ENCODE results near the gene ELMOD3. TPM values are rescaled to one million over a fixed set of nuclear protein-coding genes. Genes with fewer than 3 reads are reported as not detected.
"Not testable (repeated sequence)": the region's sequence is repeated elsewhere in the genome, so short reads cannot be mapped to it uniquely, and the experiment has no call there.

Gene ELMOD3
- total RNA-seq, 1 donor from 2014 or later: 19.6 TPM

DNA sequence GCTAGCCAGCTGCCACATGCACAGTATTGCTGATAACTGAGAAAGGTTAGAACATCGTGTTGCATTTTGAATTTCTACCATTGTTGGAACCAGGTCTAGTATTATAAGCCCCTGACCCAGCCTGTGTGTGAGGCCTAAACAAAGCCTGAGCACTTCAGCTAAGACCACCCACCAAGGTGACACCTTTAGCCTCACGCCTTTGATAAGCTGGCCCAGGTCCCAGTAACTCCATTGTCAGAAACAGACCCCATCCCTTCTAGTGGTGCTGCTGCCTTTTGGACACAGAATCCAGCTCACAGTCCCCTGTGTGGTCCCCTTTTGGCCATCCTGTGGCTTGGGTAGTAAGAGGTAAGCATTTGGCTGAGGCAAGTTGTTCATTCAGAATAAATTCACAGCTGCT lies 1.6 kb downstream of the ELMOD3 start:
- intact Hi-C loops (cut with DNase I): no loop called here
- TF ChIP-seq, protein P1, sequence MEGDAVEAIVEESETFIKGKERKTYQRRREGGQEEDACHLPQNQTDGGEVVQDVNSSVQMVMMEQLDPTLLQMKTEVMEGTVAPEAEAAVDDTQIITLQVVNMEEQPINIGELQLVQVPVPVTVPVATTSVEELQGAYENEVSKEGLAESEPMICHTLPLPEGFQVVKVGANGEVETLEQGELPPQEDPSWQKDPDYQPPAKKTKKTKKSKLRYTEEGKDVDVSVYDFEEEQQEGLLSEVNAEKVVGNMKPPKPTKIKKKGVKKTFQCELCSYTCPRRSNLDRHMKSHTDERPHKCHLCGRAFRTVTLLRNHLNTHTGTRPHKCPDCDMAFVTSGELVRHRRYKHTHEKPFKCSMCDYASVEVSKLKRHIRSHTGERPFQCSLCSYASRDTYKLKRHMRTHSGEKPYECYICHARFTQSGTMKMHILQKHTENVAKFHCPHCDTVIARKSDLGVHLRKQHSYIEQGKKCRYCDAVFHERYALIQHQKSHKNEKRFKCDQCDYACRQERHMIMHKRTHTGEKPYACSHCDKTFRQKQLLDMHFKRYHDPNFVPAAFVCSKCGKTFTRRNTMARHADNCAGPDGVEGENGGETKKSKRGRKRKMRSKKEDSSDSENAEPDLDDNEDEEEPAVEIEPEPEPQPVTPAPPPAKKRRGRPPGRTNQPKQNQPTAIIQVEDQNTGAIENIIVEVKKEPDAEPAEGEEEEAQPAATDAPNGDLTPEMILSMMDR (IDR thresholded peaks at IDR 0.05): no peak
- Histone ChIP-seq H3K36me3 (peaks cover 39% of the 10 kb centered on the region), H3K27me3 (ENCODE audit: low read depth) (no peaks in the 10 kb centered on the region), H3K4me1 (peaks cover 25% of the 10 kb centered on the region), H3K9me3 (no peaks in the 10 kb centered on the region), H3K4me3 (no peak overlapping the region), H3K27ac (no peak overlapping the region)
- DNase-seq (no peak), ATAC-seq (no peak)

DNA sequence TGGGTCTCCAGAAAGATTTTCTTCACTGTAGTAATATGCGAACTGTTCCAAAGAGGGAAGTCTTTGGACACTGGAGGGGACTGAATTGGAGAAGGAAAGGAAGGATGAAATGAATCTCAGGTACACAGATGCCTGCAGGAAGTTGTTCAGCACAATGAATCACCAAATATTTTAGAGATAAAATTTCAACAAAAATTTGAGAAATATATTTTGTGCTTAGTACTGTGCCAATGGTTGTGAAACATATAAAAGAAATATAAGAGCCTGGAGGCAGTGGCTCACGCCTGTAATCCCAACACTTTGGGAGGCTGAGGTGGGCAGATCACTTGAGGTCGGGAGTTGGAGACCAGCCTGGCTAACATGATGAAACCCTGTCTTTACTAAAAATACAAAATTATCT lies 3.2 kb downstream of the ELMOD3 start:
- Histone ChIP-seq H3K36me3 (peaks cover 48% of the 10 kb centered on the region), H3K27me3 (ENCODE audit: low read depth) (no peaks in the 10 kb centered on the region), H3K9me3 (no peaks in the 10 kb centered on the region), H3K4me3 (no peak overlapping the region), H3K27ac (no peak overlapping the region), H3K4me1 (peaks cover 21% of the 10 kb centered on the region)
- TF ChIP-seq, protein P1 (IDR thresholded peaks at IDR 0.05): no peak
- DNase-seq: no peak
- no peak for ATAC-seq
- intact Hi-C loops (cut with DNase I): no loop called here

DNA sequence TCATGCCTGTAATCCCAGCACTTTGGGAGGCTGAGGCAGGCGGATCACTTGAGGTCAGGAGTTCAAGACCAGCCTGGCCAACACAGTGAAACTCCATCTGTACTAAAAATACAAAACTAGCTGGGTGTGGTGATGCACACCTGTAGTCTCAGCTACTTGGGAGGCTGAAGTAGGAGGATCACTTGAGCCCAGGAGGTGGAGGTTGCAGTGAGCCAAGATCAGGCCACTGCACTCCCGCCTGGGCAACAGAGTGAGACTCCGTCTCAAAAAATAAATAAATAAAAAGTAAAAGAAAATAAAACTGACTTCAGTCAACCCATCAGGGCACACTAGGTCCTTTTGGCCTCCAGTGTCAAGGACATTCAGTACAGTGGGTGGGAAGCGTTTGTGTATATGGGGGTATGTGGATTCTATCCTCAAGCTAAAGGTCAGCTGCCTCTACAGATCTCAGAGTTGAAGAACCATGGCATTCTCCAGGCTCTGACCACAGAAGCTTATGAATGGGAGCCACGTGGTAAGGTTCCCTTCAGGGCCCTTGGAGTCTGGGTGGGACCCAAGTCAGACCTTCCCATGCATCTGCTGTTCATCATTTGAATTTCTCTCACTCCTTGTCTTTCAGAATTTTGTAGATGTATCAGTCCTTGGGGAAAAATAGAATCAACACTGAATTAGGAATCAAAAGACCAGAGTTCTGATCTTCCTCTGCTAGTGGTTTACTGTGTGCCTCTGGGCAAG lies 8.3 kb downstream of the ELMOD3 start:
- H3K4me3 ChIP-seq; DNase-seq; H3K9me3 ChIP-seq; intact Hi-C loops (cut with DNase I); H3K27me3 ChIP-seq (ENCODE audit: low read depth); ATAC-seq; H3K4me1 ChIP-seq; H3K27ac ChIP-seq: not testable (repeated sequence)
- H3K36me3 ChIP-seq: peaks cover 52% of the 10 kb centered on the region

DNA sequence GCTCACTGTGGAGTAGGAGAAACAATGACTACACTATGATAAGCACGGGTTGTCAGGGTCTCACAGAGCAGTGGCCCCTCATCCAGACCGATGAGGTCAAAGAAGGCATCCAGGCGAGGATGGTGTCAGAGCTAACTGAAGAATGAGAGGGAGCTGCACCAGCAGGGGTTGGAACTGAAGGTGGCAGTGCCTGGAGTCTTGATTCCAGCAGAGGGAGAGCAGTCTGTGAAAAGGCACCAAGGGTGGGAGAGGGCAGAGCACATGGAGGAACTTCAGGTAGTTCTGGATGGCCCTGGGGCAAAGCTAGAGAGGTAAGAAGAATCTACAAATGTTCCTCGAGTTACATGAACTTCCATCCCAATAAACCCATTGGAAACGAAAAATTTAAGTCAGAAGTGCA lies 12.6 kb downstream of the ELMOD3 start:
- no peak for ATAC-seq
- intact Hi-C loops (cut with DNase I): no loop called here
- Histone ChIP-seq H3K27me3 (ENCODE audit: low read depth) (no peaks in the 10 kb centered on the region), H3K36me3 (peaks cover 49% of the 10 kb centered on the region), H3K4me3 (no peak overlapping the region), H3K9me3 (no peaks in the 10 kb centered on the region), H3K27ac (no peak overlapping the region), H3K4me1 (no peaks in the 10 kb centered on the region)
- no peak for DNase-seq
- TF ChIP-seq, protein P1 (IDR thresholded peaks at IDR 0.05): no peak

DNA sequence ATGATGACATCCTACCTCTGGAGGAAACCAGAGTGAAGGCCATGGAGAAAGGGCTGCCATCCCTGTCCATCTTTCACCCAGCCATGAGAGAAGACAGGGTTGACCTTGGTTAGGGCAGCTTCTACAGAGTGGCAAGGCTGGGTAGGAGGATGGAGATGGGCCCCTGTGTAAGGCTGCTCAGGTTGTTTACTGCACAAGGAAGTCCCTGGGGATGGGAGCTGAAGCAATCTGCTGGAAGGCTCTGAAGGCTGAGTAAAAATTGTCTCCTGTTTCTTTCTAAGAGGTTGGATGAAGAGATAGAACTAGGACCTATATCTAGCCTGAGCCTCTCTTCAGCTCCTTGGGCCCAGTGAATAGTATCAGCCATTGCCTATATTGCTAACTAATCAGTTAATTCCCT lies 14.4 kb downstream of the ELMOD3 start:
- H3K27ac ChIP-seq: no peak overlapping the region
- ATAC-seq: no peak

DNA sequence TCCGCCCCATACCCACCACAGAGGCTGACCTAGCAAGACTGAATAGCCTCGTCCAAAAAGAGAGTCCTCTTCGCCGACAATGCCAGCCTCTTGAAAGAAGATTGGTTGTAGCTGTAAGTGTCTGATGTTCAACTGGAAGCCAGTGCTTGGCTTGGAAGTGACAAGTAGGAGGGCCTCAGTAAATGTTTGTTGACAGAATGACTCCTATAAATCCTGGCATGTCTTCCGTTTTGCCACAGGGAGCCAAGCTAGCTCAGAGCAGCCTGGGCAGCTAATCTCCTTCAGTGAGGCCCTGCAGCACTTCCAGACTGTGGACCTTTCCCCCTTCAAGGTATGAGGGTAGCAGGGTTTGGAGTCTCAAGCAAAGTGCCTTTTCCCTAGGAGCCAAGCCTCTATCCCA lies 14.9 kb downstream of the ELMOD3 start:
- Histone ChIP-seq H3K36me3 (peaks cover 44% of the 10 kb centered on the region), H3K27ac (no peak overlapping the region), H3K9me3 (no peaks in the 10 kb centered on the region), H3K4me1 (no peaks in the 10 kb centered on the region), H3K4me3 (no peak overlapping the region), H3K27me3 (ENCODE audit: low read depth) (no peaks in the 10 kb centered on the region)
- TF ChIP-seq, protein P1 (IDR thresholded peaks at IDR 0.05): no peak
- intact Hi-C loops (cut with DNase I): no loop called here
- ATAC-seq: no peak
- no peak for DNase-seq

More for the DNA sequence above, 14.4 kb downstream of the ELMOD3 start:
- H3K4me1 ChIP-seq: no peaks in the 10 kb centered on the region
- no peaks in the 10 kb centered on the region for H3K27me3 ChIP-seq (ENCODE audit: low read depth)
- no peaks in the 10 kb centered on the region for H3K9me3 ChIP-seq
- H3K36me3 ChIP-seq: peaks cover 44% of the 10 kb centered on the region
- intact Hi-C loops (cut with DNase I): no loop called here
- H3K4me3 ChIP-seq: no peak overlapping the region
- TF ChIP-seq, protein P1 (IDR thresholded peaks at IDR 0.05): no peak
- DNase-seq: no peak
